HG02885 (cell line): ENCODE results near the gene COL8A1.

Experiments
- ATAC-seq: cut with Tn5 transposase; IDR thresholded peaks from one replicate; pipeline ENCODE4 v1.9.1; 2021; ENCODE audit warnings: mild to moderate bottlenecking; ENCODE audit not compliant: unreplicated experiment, poor library complexity

COL8A1 gene

GRCh38 chr3:99637368-99638111, 854 bp upstream of the COL8A1 start:
- ATAC-seq = no peak

- ATAC-seq = no peak
Observed at GRCh38 chr3:99639579-99639978, 1.2 kb downstream of the COL8A1 start.

- ATAC-seq = no peak
Observed at GRCh38 chr3:99640214-99640851, 1.9 kb downstream of the COL8A1 start.

GRCh38 chr3:99641480-99641879, 3.1 kb downstream of the COL8A1 start:
- ATAC-seq = no peak

- no peak for ATAC-seq
Observed at GRCh38 chr3:99641982-99642381, 3.6 kb downstream of the COL8A1 start.

GRCh38 chr3:99644017-99644416, 5.6 kb downstream of the COL8A1 start:
- no peak for ATAC-seq

- ATAC-seq = no peak
Observed at GRCh38 chr3:99644746-99645145, 6.4 kb downstream of the COL8A1 start.

- peak; percentile 38 for ATAC-seq
Observed at GRCh38 chr3:99645277-99646106, 7.1 kb downstream of the COL8A1 start.

- ATAC-seq = no peak
Observed at GRCh38 chr3:99646107-99646435, 7.7 kb downstream of the COL8A1 start.

- ATAC-seq = no peak
Observed at GRCh38 chr3:99647081-99647480, 8.7 kb downstream of the COL8A1 start.

- ATAC-seq = peak; percentile 42
Observed at GRCh38 chr3:99648101-99648500, 9.7 kb downstream of the COL8A1 start.

GRCh38 chr3:99648516-99648915, 10.1 kb downstream of the COL8A1 start:
- no peak for ATAC-seq

GRCh38 chr3:99651531-99651930, 13.1 kb downstream of the COL8A1 start:
- ATAC-seq = no peak

GRCh38 chr3:99656624-99657023, 18.2 kb downstream of the COL8A1 start:
- ATAC-seq = no peak

GRCh38 chr3:99658274-99658673, 19.9 kb downstream of the COL8A1 start:
- ATAC-seq = no peak

GRCh38 chr3:99659032-99659431, 20.6 kb downstream of the COL8A1 start:
- ATAC-seq = no peak

- ATAC-seq = no peak
Observed at GRCh38 chr3:99659951-99660350, 21.6 kb downstream of the COL8A1 start.

GRCh38 chr3:99662838-99663570, 24.6 kb downstream of the COL8A1 start:
- no peak for ATAC-seq

GRCh38 chr3:99663977-99664376, 25.6 kb downstream of the COL8A1 start:
- no peak for ATAC-seq

- no peak for ATAC-seq
Observed at GRCh38 chr3:99665017-99665416, 26.6 kb downstream of the COL8A1 start.

- no peak for ATAC-seq
Observed at GRCh38 chr3:99666201-99666600, 27.8 kb downstream of the COL8A1 start.
